ENCODE data around the gene IGF2R. TPM values are rescaled to one million over a fixed set of nuclear protein-coding genes. Genes with fewer than 3 reads are reported as not detected.
"Not testable (repeated sequence)": the region's sequence is repeated elsewhere in the genome, so short reads cannot be mapped to it uniquely, and the experiment has no call there.

The IGF2R gene
- total RNA-seq, 1 donor from 2014 or later: 105 TPM

GRCh38 chr6:159966981-159967380 lies 1.9 kb upstream of the IGF2R start:
- DNase-seq: no peak
- no peak overlapping the region for H3K4me3 Mint-ChIP-seq (ENCODE audit: unreplicated experiment)
- H3K36me3 Mint-ChIP-seq (ENCODE audit: unreplicated experiment): no peaks in the 10 kb centered on the region
- H3K27ac Mint-ChIP-seq (ENCODE audit: unreplicated experiment): no peak overlapping the region
- H3K9me3 Mint-ChIP-seq (ENCODE audit: unreplicated experiment): peaks cover 3% of the 10 kb centered on the region
- no peak for TF ChIP-seq CTCF (IDR thresholded peaks at IDR 0.05; ENCODE audit: partially characterized antibody, unreplicated experiment)
- H3K27me3 Mint-ChIP-seq (ENCODE audit: unreplicated experiment): peaks cover 4% of the 10 kb centered on the region
- peaks cover 5% of the 10 kb centered on the region for H3K4me1 Mint-ChIP-seq (ENCODE audit: low read depth, unreplicated experiment)

- not testable (repeated sequence) for H3K27me3 Mint-ChIP-seq (ENCODE audit: unreplicated experiment); H3K9me3 Mint-ChIP-seq (ENCODE audit: unreplicated experiment); H3K27ac Mint-ChIP-seq (ENCODE audit: unreplicated experiment); H3K4me3 Mint-ChIP-seq (ENCODE audit: unreplicated experiment); H3K36me3 Mint-ChIP-seq (ENCODE audit: unreplicated experiment); DNase-seq
- peaks cover 12% of the 10 kb centered on the region for H3K4me1 Mint-ChIP-seq (ENCODE audit: low read depth, unreplicated experiment)
These were observed 1.3 kb upstream of the IGF2R start for GRCh38 chr6:159967621-159968020.

GRCh38 chr6:159969204-159969912 lies 476 bp downstream of the IGF2R start:
- Mint-ChIP-seq H3K36me3 (ENCODE audit: unreplicated experiment) (no peaks in the 10 kb centered on the region), H3K4me1 (ENCODE audit: low read depth, unreplicated experiment) (peaks cover 18% of the 10 kb centered on the region), H3K27ac (ENCODE audit: unreplicated experiment) (no peak overlapping the region), H3K9me3 (ENCODE audit: unreplicated experiment) (peaks cover 3% of the 10 kb centered on the region), H3K4me3 (ENCODE audit: unreplicated experiment) (peak overlapping the region; percentile 86), H3K27me3 (ENCODE audit: unreplicated experiment) (peaks cover 4% of the 10 kb centered on the region)
- TF ChIP-seq CTCF (IDR thresholded peaks at IDR 0.05; ENCODE audit: partially characterized antibody, unreplicated experiment): no peak
- DNase-seq: peak; percentile 62

GRCh38 chr6:159969921-159970320 lies 1.0 kb downstream of the IGF2R start:
- Mint-ChIP-seq H3K27me3 (ENCODE audit: unreplicated experiment) (peaks cover 4% of the 10 kb centered on the region), H3K27ac (ENCODE audit: unreplicated experiment) (peak overlapping the region; percentile 69), H3K4me3 (ENCODE audit: unreplicated experiment) (peak overlapping the region; percentile 86), H3K36me3 (ENCODE audit: unreplicated experiment) (no peaks in the 10 kb centered on the region), H3K9me3 (ENCODE audit: unreplicated experiment) (peaks cover 3% of the 10 kb centered on the region), H3K4me1 (ENCODE audit: low read depth, unreplicated experiment) (peaks cover 18% of the 10 kb centered on the region)
- peak; percentile 28 for DNase-seq
- no peak for TF ChIP-seq CTCF (IDR thresholded peaks at IDR 0.05; ENCODE audit: partially characterized antibody, unreplicated experiment)

GRCh38 chr6:159970659-159971063 lies 1.8 kb downstream of the IGF2R start:
- Mint-ChIP-seq H3K36me3 (ENCODE audit: unreplicated experiment) (no peaks in the 10 kb centered on the region), H3K4me3 (ENCODE audit: unreplicated experiment) (peak overlapping the region; percentile 86), H3K27me3 (ENCODE audit: unreplicated experiment) (peaks cover 4% of the 10 kb centered on the region), H3K9me3 (ENCODE audit: unreplicated experiment) (peaks cover 3% of the 10 kb centered on the region), H3K27ac (ENCODE audit: unreplicated experiment) (no peak overlapping the region), H3K4me1 (ENCODE audit: low read depth, unreplicated experiment) (peaks cover 18% of the 10 kb centered on the region)
- no peak for DNase-seq
- TF ChIP-seq CTCF (IDR thresholded peaks at IDR 0.05; ENCODE audit: partially characterized antibody, unreplicated experiment): no peak
